HG02943 (cell line): ENCODE data around the gene TCN1.
"Not testable (repeated sequence)": the region's sequence is repeated elsewhere in the genome, so short reads cannot be mapped to it uniquely, and the experiment has no call there.

ENCODE experiments used
- ATAC-seq: cut with Tn5 transposase; IDR thresholded peaks from one replicate; pipeline ENCODE4 v1.9.1; 2021; ENCODE audit warnings: mild to moderate bottlenecking, low read depth, moderate library complexity; ENCODE audit not compliant: unreplicated experiment

TCN1 gene

GRCh38 chr11:59859673-59860072 is 6.6 kb downstream of the TCN1 start:
- no peak for ATAC-seq

DNA sequence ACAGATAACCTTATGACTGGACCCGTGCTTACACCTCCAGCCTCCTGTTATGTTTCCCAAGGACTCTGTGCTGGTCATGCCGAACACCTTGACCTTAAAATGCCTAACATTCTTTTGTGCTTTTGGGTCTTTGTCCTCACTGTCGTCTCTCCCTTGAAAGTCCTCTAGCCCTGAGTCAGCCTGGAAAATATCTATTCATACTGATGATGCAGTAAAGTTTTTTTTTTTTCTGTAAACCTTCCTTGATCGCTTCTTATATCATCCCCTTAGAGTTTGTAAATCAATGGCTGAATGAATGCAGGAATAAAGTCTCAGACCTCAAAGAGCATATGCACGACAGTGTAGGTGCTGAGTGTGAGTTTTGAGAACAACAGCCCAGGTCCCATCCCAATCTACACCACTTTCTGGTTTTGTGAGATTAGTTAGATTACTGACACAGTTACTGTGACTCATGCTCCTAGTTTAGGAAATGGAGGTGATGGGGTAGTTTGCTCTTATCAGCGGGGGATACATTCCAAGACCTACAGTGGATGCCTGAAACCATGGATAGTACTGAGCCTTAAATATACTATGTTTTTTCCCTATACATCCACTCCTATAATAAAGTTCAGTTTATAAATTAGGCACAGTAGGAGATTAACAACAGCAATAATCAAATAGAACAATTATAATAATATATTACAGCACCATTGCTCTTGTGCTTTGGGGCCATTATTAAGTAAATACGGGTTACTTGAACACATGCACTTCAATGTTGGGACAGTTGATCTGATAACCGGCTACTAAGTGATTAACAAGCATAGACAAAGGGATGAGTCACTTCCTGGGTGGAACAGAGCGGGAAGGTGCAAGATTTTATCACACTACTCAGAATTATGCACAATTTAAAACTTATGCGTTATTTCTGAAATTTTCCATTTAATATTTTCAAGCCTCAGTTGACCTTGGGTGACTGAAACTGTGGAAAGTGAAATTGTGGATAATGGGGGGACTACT is 8.6 kb downstream of the TCN1 start:
- no peak for ATAC-seq

- ATAC-seq, result no peak
Observed at GRCh38 chr11:59854871-59855270, 11.4 kb downstream of the TCN1 start.

- not testable (repeated sequence) for ATAC-seq
Observed at GRCh38 chr11:59851416-59851815, 14.9 kb downstream of the TCN1 start.

- ATAC-seq, result not testable (repeated sequence)
Observed at GRCh38 chr11:59849551-59849950, 16.7 kb downstream of the TCN1 start.

- no peak for ATAC-seq
Observed at GRCh38 chr11:59849129-59849528, 17.2 kb downstream of the TCN1 start.

- ATAC-seq, result not testable (repeated sequence)
Observed at GRCh38 chr11:59848439-59848838, 17.8 kb downstream of the TCN1 start.

GRCh38 chr11:59847626-59848025 is 18.7 kb downstream of the TCN1 start:
- ATAC-seq, result no peak

GRCh38 chr11:59846556-59846955 is 19.7 kb downstream of the TCN1 start:
- no peak for ATAC-seq

GRCh38 chr11:59845399-59845798 is 20.9 kb downstream of the TCN1 start, which contains the start of gene CBLIF:
TSS of gene CBLIF (minus strand) at chr11:59845499. CDS start at chr11:59845453, 46 bp downstream.
- ATAC-seq, result no peak

- no peak for ATAC-seq
Observed at GRCh38 chr11:59842316-59842715, 24.0 kb downstream of the TCN1 start.

DNA sequence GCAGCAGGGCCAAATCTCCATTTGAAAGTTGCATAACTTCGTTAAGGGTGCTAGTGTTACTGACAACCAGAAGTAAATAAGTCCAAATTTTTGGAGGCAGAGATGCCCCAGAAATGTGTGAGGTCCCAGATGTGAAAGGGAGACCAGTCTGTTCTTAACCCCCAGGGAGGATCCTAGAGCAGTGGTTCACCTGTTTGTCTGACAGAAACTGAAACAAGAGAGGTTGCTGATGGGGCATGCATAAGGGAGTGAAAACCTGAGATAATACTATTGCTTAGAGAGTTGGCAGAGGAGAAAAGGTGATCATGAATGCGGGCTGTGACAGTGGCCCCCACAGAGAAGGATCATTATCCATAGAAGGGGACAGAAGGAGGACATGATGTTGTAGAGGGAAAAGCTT is 24.8 kb downstream of the TCN1 start:
- no peak for ATAC-seq

- ATAC-seq, result no peak
Observed at GRCh38 chr11:59839615-59840014, 26.7 kb downstream of the TCN1 start.

GRCh38 chr11:59833602-59834001 is 32.7 kb downstream of the TCN1 start:
- no peak for ATAC-seq

DNA sequence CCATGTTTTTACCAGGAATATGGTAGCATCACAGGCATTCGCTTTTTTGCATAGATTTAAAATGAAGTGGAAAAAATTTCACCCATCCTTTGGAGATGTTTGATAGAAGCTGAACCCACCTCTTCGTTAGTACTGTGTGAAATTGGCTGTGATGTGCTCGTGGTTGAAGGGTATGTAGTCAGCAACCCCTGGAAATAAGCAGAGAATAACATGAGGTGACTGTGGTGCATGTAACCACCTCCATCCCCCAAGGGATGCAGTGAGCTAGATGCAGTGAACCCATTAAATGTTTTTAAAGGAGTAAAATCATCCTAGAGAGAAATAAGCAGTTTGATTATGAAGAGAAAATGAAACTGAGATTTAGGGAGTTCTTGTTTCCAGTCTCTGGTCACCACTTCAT is 36.9 kb downstream of the TCN1 start:
- no peak for ATAC-seq

DNA sequence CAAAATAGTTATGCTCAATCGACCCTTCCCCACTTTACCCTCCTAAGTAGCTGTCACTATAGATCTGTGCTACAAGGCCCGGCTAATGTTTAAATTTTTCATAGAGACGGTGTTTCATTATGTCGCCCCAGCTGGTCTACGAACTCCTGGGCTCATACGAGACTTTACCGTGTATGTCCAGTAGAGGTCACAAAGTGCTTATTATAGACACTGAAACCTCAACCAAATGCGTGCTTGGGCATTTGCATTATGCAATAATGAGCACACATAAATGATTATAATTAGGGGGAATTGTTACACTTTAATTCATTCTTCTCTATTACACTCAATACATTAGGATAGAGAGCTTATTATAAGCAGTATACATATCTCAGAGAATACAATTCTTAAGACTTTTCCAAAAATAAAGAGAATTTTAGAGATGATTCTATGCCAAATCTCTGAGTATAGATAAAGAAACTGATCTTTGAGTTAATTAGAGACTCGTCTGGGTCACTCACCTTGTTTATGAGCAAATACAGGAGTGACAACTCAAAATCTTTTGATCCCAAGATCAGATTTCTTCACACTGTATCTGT is 43.2 kb downstream of the TCN1 start:
- ATAC-seq, result peak; percentile 77

DNA sequence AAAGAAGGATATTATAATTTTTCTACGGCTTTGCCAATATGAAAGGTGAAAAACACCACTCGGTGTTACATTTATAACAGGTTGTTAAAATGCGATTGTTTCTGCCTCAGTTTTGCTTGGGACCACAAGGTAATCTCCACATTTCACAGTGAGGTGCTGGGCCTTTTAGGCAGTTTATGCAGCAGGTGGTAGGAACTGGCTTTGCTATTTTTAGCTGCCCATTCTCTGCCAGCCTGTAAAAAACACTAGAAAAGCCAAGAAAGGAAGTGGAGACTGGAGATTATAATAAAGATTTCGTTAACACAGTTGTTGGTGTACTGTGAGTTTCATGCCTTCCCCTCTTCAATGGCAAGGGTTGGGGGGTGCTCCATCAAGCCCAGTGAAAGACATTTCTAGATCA is 47.7 kb downstream of the TCN1 start:
- ATAC-seq, result no peak

- ATAC-seq, result not testable (repeated sequence)
Observed at GRCh38 chr11:59816434-59816833, 49.9 kb downstream of the TCN1 start.

DNA sequence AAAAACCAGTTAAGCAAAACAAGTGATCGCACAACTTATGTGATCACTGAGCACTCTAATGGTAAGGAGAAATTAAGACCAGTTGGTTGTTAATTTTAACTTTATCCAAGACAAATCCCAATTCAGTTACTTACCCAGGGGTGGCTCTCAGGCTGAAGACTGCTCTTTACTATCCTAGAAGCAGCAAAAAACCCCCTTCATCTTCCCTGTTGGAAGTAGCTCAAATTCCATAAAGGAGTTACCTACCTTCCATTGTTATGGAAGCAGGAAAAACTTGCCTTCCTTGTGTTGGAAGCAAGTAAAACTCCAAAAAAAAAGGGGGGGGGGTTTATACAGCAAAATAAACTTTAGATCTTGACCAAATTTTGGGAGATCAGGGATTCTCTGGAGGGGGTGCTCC is 50.5 kb downstream of the TCN1 start:
- ATAC-seq, result no peak

DNA sequence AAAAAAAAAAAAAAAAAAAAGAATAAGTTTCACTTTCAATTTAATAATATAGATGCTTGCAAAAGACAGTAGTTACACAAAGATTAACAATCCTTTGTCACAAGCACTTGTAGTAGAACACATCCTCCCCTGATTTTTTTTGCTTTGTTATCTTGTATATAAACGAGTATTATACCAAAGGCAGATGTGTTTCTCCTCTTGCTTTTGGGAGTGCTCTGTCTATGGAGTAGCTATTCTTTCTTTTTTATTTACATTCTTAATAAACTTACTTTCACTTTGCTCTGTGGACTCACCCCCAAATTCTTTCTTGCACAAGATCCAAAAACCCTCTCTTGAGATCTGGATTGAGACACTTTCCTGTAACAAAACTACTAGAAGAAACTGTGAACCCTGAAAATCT is 52.3 kb downstream of the TCN1 start:
- no peak for ATAC-seq

GRCh38 chr11:59813364-59813763 is 52.9 kb downstream of the TCN1 start:
- ATAC-seq, result no peak

GRCh38 chr11:59812220-59812619 is 54.1 kb downstream of the TCN1 start:
- no peak for ATAC-seq
